Measurements from ENCODE around the gene POLK. TPM values are rescaled to one million over a fixed set of nuclear protein-coding genes. Genes with fewer than 3 reads are reported as not detected.

Gene POLK
- total RNA-seq = 38.3 and 57.2 TPM in 2 replicates

DNA sequence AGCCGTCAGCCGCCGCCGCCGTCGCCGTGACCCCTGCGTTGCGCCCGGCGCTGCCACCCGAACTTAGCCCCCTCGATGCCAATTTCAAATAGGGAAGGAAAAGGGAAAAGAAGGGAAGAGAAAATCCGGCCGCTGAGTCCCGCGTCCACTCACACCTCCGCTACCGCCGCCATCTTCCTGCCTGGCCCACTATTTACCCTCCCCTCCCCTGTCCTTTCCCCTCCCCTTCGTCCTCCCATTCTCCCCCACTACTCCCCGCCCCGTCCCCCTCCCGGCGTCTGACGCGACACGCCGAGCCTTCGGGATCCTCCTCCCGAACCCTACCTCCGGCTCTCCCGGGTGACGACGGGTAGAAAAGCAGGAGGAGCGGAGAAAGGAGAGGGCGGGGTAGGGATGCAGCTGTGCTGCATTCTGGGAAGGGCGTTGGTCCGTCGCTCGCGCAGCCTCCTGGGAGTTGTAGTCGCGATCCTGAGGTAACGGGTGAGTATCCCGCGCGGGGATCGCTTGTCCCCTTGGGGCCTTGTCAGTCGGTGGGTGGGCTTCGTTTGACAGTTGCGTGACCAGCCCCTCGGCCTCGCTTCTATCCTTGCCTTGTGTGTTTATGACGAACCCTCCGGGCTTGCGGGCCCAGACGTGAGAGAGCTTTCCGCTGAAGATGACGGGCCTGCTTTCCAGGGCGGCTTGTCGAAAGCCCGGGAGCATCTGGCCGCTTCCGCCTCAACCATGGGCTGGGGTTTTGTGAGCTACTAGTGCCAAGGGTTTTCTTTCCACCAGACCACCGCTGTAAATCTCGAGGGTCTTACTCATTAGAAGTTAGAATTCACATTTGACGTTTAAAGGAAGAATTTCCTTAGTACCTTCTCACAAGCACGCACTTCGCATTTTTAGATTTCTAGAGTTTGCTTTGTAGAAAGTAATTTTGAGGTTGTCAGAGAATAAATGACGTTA is at the start of gene POLK, which contains the start of gene CERT1:
Gene POLK, plus strand, starts transcription at position 457 of the 948 bp plus-strand sequence.
Gene CERT1, minus strand, starts transcription at position 195 of the 948 bp plus-strand sequence. CDS start 422 bp downstream, outside the sequence.

DNA sequence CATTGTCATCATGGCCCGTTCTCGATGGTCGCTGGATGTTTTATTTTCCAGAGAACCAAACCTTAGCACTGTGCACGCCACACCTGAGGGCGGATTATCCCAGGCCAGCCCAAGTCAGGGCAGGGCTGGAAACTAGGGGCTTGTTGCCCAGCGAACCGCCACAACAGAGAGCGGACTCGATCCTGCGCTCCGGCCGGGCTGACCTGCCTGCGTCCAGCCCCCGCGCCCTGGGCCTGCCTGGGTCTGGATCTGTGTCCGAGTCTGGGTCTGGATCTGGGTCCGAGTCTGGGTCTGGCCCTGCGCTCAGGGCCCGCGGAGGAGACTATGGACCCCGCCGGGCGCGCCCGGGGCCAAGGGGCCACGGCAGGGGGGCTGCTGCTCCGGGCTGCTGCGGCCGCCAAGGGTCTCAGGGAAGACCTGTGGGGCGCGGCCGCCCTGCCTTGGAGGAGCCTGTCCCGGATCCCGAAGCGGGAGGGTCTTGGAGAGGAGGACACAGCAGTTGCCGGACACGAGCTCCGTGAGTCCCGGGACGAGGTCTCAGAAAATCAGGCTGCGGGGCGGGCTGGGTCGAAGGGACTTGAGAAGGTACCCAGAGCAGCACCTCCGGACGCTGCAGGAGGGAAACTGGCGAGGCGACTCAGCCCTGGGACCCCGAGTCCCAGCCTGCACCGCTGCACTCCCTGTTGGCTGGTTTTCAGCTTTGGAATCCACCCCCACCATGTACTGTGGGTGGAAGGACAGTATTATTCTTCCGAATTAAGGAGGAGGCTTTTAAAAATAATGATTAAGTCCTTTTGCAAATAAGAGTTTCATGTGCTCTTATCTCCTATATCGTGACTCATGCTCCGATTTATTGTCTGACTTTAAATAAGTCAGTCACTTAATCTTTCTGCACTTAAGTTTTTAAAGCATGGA is 99.9 kb downstream of the POLK start, which contains the start of gene ANKDD1B:
Gene ANKDD1B, plus strand, starts transcription at position 143 of the 915 bp plus-strand sequence. Its CDS starts 182 bp downstream, at position 325.

Other genes starting within 250 kb of the POLK start
- gene HMGCR, start 174.7 kb upstream of the POLK start, total RNA-seq = 55.8 and 74.0 TPM in 2 replicates
- 15.9 and 28.5 TPM in 2 replicates for gene CERT1, start 262 bp upstream of the POLK start, total RNA-seq
- 0.19 and 0.56 TPM in 2 replicates for gene ANKDD1B, start 99.6 kb downstream of the POLK start, total RNA-seq
- gene POC5, start 205.5 kb downstream of the POLK start, total RNA-seq = 12.8 and 22.8 TPM in 2 replicates

Data from regular cardiac myocyte (primary cell).